ENCODE data around the gene FYCO1.

DNA sequence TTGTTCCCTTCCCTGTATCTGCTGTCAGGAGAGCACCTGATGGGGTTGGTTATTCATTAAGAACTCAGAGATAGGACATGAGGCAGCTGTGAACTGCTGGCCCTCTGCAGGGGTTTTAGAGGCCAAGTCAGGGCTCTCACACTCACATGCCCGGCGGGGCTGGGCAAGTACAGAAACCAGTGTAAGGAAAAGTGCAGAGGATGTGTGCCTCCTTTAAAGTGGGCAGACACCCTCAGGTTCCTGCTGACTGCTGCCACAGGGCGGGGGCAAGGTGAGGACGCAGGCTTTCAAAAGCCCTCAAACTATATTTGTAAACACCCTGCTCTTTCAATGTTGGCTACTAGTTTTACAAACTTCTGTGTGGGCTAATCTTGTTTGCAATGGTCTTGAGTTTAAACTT lies 30.0 kb downstream of the FYCO1 start:
- TF ChIP-seq, protein P1, sequence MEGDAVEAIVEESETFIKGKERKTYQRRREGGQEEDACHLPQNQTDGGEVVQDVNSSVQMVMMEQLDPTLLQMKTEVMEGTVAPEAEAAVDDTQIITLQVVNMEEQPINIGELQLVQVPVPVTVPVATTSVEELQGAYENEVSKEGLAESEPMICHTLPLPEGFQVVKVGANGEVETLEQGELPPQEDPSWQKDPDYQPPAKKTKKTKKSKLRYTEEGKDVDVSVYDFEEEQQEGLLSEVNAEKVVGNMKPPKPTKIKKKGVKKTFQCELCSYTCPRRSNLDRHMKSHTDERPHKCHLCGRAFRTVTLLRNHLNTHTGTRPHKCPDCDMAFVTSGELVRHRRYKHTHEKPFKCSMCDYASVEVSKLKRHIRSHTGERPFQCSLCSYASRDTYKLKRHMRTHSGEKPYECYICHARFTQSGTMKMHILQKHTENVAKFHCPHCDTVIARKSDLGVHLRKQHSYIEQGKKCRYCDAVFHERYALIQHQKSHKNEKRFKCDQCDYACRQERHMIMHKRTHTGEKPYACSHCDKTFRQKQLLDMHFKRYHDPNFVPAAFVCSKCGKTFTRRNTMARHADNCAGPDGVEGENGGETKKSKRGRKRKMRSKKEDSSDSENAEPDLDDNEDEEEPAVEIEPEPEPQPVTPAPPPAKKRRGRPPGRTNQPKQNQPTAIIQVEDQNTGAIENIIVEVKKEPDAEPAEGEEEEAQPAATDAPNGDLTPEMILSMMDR (conservative IDR thresholded peaks at IDR 0.05; ENCODE audit: low read length) = no peak
- no peak for TF ChIP-seq EZH2phosphoT487 (IDR thresholded peaks at IDR 0.05; ENCODE audit: borderline replicate concordance, low read depth, low read length)

Measured in OCI-LY7 (cell line).